Activated CD4-positive, alpha-beta T cell treated with anti-CD3 and anti-CD28 coated beads, Interleukin-2, amount 50 U/mL, for 24 hours (primary cell): ENCODE results near the gene SH2D6.
"Not testable (repeated sequence)": the region's sequence is repeated elsewhere in the genome, so short reads cannot be mapped to it uniquely, and the experiment has no call there.

Experiments
- DNase-seq, 2 donors: peaks; one replicate each; pipeline ENCODE4 v3.0.0-alpha.2; 2020; ENCODE audit warnings: low read depth in 1 of 2, low spot score in 1 of 2

SH2D6 gene

DNA sequence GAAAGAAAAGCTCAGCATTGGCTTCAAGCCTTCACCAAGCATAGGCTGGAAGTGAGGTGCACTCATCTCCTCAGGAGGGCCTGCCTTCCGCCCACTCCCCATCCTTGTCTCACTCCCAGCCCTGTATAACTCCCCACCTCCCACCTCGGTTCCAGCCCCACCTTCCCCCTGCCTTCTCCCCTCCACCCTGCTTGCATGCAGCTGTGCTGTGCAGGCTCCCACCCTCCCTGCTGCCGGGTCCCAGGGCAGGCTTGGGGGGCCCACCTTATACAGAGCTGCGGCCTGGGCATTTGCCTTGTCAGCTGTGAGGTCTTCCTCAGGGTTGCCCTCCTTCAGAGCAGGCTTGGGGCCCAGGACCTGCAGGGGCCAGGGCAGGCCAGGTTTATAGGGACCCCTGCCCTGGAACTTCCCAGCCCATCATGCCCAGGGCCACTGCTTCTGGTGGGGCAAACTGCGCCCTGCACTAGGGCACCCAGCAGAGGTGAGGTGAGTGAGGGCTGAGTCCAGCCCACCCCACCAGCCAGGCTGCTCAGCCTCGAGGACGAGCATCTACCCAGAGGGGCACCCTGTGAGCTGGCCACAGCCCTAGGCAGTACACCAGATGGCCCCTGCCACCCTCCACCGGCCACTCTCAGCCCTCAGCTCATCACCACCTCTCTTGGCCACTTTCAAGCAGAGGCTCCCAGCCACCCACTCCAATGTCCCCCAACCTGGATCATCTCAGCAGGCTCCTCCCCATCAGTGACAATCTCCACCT, 19.9 kb upstream of the SH2D6 start:
- no peak for DNase-seq

DNA sequence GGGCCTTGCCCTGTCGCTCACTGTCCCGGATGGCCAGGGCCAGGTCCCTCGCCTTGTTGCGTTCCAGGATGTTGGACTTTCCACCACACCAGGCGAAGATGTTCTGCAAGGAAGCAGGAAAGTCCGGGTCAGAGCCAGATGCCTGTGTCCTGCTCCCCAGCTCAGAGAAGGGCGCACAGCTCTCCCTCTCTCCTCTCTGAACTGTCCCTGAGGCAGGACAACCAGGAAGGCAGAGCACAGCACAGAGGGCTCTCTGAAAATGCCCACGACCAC, 19.4 kb upstream of the SH2D6 start:
- no peak for DNase-seq

DNA sequence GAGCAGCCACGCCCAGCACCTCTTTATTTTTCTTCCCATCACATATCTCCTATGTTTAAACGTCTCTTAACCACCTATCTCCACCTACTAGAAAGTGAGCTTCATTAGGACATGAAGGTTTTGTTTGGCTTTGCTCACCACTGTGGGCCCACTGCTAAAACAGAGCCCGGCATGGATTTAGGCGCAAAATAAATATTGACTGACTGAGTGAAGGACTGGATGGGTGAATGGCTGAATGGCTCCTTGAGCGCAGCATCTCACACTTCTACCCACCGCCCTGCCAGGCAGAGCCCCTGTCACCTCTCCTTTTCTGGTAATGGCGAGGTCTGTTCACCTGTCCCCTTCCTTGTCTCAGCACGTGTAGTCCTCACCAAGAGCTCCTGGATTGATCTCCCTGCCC, 18.5 kb upstream of the SH2D6 start:
- DNase-seq, result no peak

DNA sequence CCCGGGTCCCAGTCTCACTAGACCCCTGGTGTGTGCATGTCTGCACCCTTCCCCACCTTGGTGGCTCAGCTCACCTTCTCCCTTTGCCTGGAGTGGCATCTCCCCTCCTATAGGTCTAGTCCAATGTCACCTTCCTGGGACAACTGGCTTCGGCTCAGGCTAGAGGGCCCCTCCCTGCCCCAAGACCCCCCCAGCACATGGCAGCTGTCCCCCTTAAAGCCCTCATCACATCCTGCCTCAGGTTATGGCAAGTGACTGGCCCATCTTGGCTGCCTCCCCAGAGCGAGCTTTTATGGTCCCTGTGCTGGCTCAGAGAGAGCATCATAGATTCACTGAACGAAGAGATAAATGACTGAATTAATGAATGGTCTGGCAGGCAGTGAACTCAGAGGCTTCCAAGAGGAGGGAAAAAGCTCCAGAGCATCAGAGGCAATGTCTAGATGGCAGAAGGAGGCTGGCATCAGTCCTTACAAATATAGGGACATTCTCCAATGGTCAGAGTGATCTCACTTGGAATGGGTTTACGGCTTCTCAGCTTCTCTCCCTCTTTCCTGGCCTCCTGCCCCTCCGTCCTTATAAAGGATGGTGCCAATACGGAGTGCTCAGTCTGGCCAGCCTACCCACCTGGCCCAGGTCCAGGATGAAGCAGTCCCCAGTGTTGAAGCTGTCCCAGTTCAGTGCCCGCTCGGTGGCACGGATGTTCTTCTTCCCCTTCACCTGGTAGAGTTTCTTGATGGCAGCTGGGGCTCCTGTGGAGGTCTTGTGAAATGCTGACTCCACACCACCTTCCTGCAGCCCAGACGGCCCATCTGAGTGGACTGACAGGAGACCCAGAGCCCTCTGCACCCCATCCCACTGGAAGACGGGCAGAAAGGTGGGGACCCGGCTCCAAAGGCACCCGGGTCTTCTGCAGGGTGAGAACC, 17.7 kb upstream of the SH2D6 start:
- no peak for DNase-seq

DNA sequence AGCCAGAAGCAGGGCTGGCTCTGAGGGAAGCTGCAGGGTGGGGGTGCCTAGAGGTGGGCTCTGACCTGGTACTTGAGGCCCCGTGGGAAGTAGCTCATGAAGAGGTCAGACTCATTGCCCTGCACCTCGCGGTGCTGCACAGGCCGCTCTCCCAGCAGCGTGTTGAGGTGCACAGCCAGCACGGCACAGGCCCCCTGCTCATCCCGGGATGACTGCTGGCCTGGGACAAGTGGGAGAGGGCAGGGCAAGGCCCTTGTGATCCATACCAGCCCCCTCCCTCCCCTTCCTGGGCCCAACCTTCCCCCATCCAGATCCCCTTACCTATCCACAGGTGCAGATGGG, 17.1 kb upstream of the SH2D6 start:
- DNase-seq, result no peak

DNA sequence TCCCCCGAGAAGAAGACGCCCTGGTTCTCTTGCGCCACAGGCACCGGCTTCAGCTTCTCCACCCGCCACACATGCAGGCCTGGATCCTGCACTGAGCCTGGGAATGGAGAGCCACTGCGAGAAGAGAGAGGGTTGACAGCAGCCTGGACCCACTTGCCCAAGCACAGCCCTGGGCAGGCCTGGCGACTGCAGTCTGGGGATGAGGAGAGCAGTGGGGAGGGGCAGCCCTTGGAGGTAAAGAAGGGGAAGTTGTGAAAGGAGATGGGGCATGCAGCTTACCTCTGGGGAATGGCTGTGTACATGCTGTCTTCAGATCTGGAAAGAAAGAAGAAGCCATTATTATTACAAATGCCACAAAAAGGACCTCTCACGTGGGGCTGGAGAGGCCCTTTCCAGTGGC, 16.7 kb upstream of the SH2D6 start:
- no peak for DNase-seq

DNA sequence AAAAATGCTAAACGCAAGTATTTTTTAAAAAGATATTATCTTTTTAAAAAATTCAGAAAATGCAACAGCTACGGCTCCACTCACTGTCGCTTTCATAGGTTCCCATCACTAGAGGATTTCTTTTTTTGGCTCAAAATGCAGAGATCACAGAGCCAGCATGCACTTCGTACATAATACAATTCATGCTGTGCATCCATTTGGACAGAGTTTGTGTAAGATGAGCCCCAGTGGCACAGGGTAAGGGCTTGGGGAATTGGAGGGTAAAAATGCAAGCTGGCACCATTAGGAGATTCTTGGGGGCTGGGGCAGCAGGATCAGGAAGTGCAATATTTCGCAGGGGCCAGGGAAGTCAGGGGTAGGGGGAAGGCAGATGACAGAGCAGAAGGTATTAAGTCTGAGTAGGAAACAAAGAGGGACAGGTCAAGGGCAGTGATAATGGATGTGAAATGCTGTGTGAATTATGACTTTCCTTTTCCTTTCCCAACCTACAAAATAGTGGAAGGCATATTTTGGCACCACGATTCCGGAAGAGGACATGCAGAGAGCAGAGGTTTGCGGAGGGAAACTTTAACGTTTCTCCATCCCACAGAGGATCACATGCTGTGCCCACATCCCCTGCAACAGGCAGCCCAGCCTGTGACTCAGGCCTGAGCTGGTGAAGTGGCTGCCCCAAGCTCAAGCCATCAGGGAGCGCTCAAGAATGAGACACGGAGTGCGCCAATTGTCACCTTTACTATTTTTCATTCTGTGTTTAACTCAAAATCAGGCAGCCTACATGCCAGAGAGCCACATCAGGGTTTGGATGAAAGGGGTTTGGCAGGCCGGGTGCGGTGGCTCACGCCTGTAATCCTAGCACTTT, 13.1 kb upstream of the SH2D6 start:
- peak; percentile 29 to 30 for DNase-seq

DNA sequence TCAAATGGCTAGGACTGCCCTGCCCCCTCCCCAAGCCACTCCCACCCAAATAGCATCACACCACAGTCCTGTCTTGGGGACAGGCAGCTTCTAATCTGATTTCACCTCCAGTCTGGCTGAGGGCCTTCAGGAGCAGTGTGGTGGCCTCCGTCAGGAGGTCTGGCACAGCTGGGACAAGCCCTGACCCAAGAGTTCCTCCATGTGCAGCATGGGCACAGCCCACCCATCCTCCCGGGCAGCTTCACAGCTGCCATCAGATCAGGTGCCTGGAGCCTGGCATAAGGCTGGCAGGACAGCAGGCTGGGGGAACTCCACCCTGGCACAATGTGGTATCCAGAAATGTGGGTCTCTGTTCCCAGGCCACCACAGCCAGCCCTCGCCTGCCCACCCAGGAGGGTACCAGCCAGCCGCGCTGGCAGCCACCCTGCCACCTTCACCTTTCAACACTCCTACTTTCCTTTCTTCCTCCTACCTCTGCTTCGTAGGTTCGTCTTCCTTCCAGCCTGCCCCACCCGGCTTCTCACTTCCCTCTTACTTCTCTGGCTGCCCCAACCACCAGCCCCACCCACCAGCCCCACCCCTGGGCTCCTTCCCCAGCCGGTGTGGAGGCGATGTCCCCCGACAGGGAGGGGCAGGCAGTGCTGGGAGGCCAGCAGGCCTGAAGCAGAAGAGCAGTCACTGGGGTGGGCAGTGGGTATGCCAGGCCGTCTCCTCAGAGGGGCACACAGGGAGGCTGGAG, 8.5 kb upstream of the SH2D6 start, which contains the start of gene CAPG:
Gene CAPG, minus strand, starts transcription at position 522 of the 739 bp plus-strand sequence. CDS start 8,221 bp downstream, outside the sequence.
- DNase-seq, result no peak

DNA sequence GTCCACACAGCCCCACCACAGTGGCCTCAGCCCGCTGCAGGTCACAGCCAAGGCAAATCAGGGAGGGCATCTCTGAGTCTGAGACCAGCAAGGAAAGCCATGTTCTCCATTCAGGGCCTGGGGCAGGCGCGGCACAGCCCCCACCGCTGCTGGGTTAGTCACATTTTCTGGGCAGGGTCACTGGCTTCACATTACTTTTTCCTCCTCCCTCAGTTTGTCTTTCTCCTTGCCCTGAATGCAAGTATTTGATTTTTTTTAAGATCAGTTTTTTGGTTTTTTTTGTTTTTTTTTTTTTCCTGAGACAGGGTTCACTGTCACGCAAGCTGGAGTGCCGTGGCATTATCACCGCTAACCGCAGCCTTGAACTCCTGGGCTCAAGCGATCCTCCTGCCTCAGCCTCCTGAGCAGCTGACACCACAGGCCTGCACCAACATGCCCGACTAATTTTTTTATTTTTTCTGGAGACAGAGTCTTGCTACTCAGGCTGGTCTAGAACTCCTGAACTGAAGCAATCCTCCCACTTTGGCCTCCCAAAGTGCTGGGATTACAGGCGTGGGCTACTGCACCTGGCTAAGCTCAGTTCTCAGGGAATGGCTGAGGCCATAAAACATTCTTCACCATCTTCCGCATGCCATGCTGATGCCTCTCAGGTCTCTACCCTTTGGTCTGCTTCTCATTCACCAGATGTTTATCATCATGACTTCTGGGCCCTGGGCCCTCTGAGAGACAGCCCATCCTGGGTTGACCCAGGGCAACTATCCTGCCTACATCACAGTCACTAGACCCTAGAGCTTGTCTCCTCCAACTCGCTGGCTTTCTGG, 7.7 kb upstream of the SH2D6 start:
- DNase-seq, result no peak

DNA sequence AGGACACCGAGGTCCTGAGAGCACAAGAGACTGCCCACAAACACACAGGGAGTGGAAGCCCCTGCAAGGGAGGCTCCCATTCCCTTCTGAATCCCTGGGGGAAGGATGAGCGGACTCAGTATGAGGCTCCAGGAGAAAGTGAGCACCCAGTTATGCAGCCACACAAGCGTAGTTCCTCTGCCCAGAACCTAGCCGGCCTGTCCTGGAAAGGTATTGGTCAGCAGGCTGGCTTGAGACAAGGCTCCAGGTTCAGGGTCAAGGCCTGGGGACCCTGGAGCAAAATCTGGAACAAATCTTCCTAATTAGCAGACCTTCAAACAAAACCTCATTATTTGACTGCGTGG, 7.1 kb upstream of the SH2D6 start:
- DNase-seq, result no peak

DNA sequence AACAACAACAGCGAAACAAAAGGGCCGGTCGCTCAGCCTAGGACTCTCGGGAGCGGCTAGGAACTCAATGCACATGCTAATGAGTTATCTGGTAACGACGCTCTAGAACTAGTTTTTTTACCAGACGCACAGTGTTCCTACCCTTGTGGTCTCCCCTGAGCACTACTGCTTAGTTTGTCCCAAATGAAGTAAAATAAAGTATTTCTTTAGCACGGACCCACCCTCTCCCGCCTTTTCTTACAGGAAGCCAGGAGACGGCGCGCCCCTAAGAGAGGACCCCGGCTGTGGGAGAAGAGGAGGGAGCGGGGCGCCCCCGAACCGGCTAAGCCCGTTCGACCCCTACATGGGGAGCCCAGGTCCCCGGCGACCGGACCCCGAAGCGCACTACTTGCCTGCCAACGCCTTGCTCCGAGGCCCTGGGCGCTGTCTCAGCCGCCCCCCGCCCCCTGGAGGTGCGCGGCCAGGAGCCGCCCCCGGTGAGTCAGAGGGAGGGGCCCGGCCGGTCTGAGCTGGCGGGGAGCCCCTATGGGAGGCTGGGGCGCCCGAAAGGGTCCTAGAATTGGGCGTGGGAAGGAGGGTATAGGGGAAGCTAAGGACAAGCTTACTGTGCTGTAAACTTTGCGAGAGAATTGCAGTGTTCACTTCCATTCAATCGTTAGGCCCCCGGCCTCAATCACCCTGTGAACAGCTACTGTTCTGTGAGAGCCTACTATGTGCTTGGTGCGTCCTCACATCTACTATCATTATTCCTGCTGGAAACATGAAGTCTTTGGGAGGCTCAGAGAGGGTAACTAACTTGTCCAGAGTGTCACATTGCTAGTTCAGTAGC, 4.7 kb upstream of the SH2D6 start:
- DNase-seq, result no peak

DNA sequence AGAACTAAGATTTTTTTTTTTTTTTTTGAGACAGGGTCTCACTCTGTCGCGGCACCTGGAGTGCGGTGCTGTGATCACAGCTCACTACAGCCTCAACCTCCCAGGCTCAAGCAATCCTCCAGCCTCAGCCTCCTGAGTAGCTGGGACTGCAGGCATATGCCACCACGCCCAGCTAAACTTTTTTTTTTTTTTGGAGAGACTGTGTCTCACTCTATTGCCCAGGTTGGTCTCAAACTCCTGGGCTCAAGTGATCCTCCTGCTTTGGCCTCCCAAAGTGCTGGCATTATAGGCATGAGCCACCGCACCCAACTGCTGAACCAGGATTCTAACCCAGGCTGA, 4.1 kb upstream of the SH2D6 start:
- not testable (repeated sequence) for DNase-seq

DNA sequence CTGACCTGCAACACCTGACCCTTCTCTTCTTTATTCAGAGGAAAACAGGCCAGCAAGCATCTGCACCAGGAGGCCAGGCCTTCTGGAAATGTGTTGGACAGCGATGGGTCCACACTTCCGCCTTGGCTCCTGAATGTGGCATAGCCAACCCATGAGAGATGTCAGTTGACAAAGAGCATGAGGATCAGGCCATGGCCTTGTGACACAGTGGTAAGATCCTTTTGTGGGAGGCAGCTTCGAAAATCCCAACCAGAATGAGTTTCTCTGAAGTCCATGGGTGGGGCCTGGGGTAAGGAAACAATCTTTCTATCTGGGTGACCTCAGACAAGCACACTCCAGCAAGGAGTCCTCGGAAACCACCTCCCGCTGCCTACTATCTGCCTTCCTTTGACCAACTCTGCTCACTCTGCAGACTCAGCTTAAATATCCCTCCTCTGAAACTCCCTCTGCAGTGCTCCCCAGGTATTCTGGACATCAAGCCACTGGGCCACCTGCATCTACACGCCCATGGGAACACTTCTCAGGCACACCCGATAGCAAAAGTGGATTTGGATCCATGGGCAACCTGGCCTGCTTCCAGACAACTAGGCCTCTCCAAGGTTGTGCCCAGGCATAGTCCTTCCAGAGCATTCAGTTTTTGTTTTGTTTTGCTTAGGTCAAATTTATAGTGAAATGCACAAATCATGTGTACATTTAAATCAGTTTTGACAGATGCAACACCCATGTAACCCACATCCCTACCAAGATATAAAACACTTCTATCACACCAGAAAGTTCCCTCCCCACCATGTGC, 3.6 kb upstream of the SH2D6 start:
- no peak for DNase-seq

DNA sequence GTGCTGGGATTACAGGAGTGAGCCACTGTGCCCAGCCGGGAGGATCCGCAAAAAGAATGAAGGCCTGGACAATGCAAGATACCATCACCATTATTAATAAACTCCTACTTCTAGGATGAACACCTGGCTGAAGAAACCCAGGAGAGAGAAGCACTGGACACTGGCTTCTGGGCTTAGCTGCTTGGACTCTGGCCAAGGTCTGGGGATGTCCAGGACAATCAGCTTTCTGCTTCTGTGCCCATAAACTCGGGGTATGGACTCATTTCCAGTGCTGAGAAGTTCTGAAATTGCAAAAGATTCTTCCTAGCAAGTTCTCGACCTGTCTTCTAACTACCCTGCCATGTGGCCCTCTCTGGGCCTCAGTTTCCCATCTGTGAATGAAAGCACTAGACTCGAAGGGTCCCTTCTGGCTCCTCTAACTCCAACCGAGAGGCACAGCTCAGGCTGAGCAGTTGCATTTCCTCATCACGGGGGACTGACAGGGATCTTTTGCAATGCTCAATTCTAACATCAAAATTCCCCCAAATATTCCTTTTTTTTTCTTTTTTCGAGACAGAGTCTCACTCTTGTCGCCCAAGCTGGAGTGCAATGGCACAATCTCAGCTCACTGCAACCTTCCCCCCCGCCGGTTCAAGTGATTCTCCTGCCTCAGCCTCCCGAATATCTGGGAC, 2.4 kb upstream of the SH2D6 start:
- no peak for DNase-seq

DNA sequence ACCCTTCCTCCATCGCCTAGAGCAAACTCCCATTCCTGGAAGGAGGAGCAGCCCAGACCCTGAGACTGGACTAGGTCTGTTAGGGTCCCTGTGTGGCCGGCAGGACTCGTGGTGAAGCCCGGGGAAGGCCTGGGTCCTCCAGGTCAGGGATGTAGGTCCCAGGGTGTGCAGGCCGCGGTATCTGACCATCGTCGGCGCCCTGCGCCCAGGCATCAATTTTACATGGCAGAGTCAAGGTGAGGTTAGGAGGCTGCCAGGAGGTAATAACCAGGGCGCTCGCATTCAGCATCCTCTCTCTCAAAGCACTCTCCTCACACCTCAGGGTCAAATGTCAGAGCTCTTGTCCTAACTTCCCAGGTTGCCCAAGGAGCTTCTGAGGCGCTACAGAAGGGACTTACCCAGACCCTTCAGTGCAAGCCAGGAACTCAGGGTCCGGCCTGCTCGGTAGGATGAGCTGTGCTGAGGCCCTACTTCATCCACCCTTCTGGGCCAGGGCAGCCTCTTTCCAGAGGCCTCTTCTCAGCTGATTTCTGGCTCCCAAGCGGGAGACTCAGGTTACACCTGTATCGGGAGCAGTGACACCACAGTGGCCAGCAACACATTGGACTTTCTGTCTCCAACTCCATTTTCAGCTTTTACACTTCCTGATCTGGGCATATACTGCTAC, 628 bp downstream of the SH2D6 start:
- DNase-seq, result no peak

DNA sequence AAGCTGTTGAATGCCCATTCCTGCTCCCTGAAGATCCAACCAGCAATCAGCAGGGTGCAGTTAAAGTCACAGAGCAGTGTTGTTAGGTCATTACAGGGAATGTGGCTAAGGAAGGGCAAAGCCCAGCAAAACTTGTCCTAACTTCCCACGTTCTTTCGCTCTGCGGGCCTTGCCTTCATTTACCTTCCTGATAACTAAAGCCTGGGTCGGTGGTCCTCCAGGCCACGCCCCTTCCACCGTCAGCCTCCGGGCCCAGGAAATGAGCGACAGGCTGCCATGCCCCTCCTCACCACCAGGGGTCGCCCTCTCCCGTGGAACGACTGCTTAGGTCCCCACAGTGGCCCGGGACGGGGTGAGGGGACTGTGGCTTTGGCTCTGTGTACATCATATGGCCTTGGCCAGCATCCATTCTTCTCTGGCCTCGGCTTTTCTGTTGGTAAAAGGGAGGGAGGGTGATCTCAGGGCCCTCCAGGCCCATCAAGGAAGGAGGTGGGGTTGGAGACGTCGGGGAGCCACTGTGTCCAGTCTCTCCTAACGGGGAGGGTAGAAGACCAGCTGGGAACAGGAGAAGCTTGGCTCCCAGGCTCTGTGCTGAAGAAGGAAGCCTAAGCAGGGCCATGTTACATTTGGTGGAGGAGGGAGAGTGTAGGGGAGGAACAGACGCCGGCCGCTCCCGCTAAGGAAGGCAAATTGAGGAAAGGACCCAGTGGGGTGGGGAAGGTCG, 2.2 kb downstream of the SH2D6 start:
- peak; percentile 90 to 97 for DNase-seq
